Measurements from ENCODE around the gene TENM4.

TENM4 gene

DNA sequence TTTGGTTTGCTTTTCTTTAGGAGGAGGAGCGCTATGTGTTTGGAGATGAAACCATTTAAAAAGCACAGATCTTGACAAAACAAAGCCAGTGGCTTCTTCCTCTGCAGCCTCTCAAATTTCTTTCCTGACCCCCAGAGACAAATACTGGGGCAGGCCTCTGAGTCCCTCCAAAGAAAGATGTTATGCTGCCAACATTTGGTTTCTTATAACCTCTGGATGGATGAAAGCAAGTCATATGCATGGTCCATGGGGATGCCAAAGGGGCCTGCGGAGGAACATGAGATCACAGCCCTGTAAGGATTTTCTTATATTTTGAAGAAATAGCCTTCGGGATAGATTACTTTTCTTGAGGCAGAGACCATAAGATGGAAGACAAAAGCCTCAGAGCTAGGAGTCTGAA lies 179.1 kb downstream of the TENM4 start:
- in situ Hi-C loops (cut with MboI; ENCODE audit: low sequenced_read_pairs), result no loop called here

- in situ Hi-C loops (cut with MboI; ENCODE audit: low sequenced_read_pairs), result no loop called here
Observed at GRCh38 chr11:79259800-79260199, 181.0 kb downstream of the TENM4 start.

- in situ Hi-C loops (cut with MboI; ENCODE audit: low sequenced_read_pairs), result no loop called here
Observed at GRCh38 chr11:79258576-79258975, 182.3 kb downstream of the TENM4 start.

DNA sequence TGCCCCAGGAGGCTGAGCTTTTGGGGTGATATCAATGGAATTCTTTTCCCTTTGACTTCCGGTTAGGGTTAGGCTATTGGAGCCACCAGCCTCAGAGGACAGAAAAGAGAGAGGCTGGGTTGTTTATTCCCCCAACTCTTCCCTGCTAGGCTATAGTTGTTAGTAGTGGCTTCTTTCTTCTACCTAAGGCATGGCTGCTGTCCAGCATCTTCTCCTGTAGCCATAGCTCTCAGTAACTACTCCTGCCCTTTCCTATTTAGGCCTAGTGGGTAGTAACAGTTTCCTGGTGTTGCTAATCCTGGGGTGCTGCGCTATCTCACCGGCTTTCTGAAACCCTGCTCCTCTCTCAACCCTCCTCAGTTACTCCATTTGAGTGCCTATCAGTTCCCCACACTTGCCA lies 184.9 kb downstream of the TENM4 start:
- in situ Hi-C loops (cut with MboI; ENCODE audit: low sequenced_read_pairs), result no loop called here

DNA sequence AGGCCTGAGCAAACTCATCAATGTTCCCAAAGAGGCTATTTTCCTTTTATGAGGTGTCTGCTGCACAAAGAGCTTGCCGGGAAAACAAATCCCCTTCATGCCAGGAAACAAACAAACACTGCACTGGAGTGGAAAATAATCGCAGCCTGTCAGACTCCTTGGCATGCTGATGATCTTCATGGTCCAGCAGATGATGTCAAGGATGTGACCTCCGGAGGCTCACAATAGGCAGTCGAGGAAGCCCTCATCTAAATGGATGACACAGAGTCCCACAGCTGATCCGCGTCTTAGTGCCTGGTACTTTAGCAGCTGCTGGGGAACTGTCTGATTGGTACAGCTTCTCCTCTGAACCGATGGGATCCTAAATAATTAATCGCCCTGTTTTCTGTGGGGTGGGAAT lies 187.6 kb downstream of the TENM4 start:
- in situ Hi-C loops (cut with MboI; ENCODE audit: low sequenced_read_pairs), result no loop called here

GRCh38 chr11:79249295-79249993 lies 191.4 kb downstream of the TENM4 start:
- in situ Hi-C loops (cut with MboI; ENCODE audit: low sequenced_read_pairs), result no loop called here

DNA sequence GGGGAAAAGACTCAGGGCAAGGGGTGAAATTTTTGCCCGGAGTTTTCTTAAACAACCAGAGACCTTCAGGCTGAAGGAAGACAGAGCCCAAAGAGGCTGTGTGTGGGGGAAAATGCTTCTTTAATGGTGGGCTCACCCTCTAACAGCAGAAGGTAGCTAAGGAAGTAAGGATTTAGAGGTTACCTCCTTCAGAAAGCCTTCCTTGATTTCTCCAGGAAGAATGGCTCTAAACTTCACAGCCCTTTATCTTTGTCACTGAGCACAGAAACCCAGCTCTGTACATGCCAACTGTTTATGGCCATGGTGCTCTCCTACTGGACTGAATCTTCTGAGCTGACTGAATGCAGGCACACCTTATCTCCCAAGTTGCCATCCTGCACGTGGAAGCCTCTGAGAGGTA lies 196.0 kb downstream of the TENM4 start:
- in situ Hi-C loops (cut with MboI; ENCODE audit: low sequenced_read_pairs), result no loop called here

DNA sequence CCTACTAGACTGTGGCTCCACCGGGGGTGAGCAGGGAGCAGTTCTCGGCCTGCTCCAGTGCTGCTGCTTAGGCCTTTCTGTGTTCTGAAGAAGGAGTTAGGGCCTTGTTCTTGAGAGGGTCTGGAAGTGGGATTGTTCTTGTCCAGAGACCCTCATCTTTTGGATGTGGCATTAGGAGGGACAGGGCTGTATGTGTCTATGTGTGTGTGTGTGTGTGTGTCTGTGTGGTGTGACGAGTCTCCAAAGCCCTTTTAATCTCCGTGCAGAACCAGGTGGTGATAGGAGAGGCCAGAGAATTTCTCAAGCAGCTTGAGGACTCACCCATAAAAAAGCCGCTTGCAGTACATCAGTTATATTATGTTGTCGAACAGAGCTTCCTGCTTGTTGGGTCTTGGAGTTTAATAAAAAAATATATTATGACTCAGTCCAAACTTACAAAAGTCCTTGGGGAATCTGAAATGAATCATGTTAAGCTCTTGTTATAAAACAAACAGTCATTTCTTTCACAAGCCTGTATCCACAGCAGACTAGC lies 196.5 kb downstream of the TENM4 start:
- in situ Hi-C loops (cut with MboI; ENCODE audit: low sequenced_read_pairs), result no loop called here

- in situ Hi-C loops (cut with MboI; ENCODE audit: low sequenced_read_pairs), result no loop called here
Observed at GRCh38 chr11:79243422-79244210, 197.2 kb downstream of the TENM4 start.

DNA sequence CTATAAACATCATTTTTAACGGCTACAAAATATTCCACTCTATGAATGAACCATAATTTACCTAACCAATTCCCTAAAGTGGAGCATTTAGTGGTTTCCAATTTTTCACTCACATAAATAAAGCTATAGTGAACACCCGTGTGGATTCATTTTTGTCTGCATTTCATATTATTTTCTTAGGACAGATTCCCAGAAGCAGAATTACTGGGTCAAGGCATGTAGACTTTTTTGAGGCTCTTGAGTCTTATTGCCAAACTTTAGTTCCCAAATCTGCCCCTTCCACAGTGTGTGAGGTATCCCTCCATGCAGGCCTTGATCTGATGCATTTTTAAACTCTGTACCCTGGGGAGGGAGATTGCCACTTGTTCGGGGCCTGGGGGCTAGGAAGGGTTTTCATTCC lies 198.2 kb downstream of the TENM4 start:
- in situ Hi-C loops (cut with MboI; ENCODE audit: low sequenced_read_pairs), result no loop called here

DNA sequence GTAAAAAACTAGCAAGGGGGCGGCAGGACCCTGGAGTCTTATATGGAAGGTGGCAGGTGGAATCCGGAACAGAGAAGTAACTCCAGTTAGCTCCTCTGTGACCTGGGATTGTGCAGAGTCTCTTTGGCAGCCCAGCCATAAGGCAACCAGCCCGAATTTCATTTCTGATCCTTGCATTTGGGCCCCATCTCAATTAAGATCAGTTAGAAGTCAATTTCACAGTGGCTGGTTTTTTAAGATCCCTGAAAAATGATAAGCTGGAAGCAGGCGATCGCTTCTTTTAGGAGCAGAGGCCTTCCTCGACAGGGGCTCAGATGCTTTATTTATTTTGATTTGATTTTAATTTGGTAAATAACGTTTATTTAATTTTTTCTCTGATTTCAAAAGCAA lies 199.0 kb downstream of the TENM4 start:
- in situ Hi-C loops (cut with MboI; ENCODE audit: low sequenced_read_pairs), result no loop called here

GRCh38 chr11:79241205-79241851 lies 199.5 kb downstream of the TENM4 start:
- in situ Hi-C loops (cut with MboI; ENCODE audit: low sequenced_read_pairs), result no loop called here

DNA sequence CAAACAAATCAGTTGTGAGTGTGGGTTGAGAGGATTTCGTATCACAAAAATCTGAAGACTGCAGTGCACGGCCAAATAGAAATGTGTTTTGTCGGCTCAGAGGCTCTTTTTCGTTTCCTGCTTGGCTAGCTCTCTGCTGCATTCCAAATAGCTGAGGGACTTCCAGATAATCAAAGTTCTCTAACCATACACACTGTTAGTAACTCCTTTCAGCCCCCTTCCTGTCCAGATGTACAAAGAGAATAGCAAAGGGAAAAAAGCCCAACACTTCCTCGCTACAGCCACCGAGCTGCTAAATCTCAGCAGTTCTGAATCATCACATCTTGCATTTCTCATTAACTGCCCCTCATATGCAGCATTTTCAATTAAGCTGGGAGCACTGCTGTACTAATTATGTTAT lies 203.1 kb downstream of the TENM4 start:
- in situ Hi-C loops (cut with MboI; ENCODE audit: low sequenced_read_pairs), result no loop called here

GRCh38 chr11:79237091-79237490 lies 203.7 kb downstream of the TENM4 start:
- in situ Hi-C loops (cut with MboI; ENCODE audit: low sequenced_read_pairs), result no loop called here

- in situ Hi-C loops (cut with MboI; ENCODE audit: low sequenced_read_pairs), result no loop called here
Observed at GRCh38 chr11:79236541-79236971, 204.3 kb downstream of the TENM4 start.

GRCh38 chr11:79235696-79236095 lies 205.1 kb downstream of the TENM4 start:
- in situ Hi-C loops (cut with MboI; ENCODE audit: low sequenced_read_pairs), result no loop called here

DNA sequence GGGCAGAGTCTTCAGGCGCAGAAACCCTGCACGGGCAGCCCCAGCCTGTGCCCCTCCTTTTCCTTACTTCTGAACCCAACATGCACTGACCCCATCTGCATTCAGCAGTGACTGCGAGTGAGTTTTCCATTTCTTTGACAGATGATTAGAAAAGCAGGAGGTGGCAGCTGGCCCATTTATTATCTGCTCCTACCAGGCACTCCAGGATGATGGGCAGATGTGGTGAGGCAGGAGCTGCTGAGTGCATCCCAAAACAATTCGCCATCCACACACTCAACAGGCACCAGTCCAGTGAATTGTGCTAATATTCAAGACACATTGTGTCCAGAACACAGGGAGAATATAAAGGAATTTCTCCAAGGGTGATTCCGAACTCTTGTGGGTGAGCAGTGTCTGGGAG lies 208.5 kb downstream of the TENM4 start:
- in situ Hi-C loops (cut with MboI; ENCODE audit: low sequenced_read_pairs), result no loop called here

- in situ Hi-C loops (cut with MboI; ENCODE audit: low sequenced_read_pairs), result no loop called here
Observed at GRCh38 chr11:79229047-79229446, 211.8 kb downstream of the TENM4 start.

GRCh38 chr11:79227767-79228755 lies 212.8 kb downstream of the TENM4 start:
- in situ Hi-C loops (cut with MboI; ENCODE audit: low sequenced_read_pairs), result no loop called here

DNA sequence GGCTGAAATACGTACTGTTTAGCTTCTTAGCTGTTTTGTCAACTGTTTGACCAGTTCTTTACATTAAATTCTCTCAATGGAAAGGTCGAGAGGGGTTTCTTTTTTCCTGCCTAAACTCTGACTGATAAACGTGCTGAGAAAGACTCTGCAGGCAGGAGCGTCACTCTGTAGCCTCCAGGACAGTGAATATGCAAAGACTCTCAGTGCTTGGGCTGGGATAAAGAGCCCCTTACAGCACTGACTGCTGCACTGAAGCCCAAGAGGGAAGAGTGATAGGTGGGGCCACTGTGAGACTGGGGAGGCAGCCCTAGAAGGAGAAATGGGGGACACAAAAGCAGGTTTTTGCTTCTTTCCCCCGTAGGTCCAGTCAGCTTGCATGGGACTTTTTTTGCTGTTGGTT lies 213.5 kb downstream of the TENM4 start:
- in situ Hi-C loops (cut with MboI; ENCODE audit: low sequenced_read_pairs), result no loop called here

DNA sequence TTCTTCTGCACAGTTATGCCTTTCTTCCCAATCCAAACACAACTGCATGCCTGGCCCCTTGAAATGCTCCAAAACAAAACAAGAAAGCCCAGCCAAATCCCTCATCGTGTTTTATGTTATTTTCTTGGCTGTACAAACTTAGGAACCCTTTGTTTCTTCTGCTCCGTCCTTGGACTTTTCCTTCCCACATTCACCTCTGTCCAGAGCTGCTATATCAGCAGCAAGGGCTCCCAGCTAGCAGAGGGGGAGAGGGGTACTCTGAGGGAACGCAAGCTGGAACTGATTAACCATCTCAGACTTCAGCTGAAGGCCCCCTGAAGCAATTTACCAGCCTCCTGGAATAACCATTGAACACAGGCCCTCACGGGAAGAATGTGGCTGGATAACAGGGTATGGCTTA lies 214.7 kb downstream of the TENM4 start:
- in situ Hi-C loops (cut with MboI; ENCODE audit: low sequenced_read_pairs), result no loop called here
